Stimulated activated CD8-positive, alpha-beta memory T cell treated with anti-CD3 and anti-CD28 coated beads, Interleukin-7, amount 100 ng/mL, for 24 hours (primary cell): Measurements from ENCODE around the gene HDAC11.

Experiments used
- DNase-seq: peaks from one replicate; pipeline ENCODE4 v3.0.0-alpha.2; 2020; ENCODE audit warnings: low read depth

Gene HDAC11

GRCh38 chr3:13525827-13526625, 45.9 kb downstream of the HDAC11 start:
- DNase-seq, result no peak

GRCh38 chr3:13526626-13526949, 46.5 kb downstream of the HDAC11 start:
- DNase-seq, result no peak

GRCh38 chr3:13528217-13528867, 48.2 kb downstream of the HDAC11 start:
- no peak for DNase-seq

- no peak for DNase-seq
Observed at GRCh38 chr3:13529196-13530112, 49.3 kb downstream of the HDAC11 start.

- DNase-seq, result no peak
Observed at GRCh38 chr3:13530241-13531009, 50.3 kb downstream of the HDAC11 start.

GRCh38 chr3:13532085-13532484, 52.0 kb downstream of the HDAC11 start:
- no peak for DNase-seq

- DNase-seq, result no peak
Observed at GRCh38 chr3:13532631-13533030, 52.5 kb downstream of the HDAC11 start.

- no peak for DNase-seq
Observed at GRCh38 chr3:13533885-13534301, 53.8 kb downstream of the HDAC11 start.

- no peak for DNase-seq
Observed at GRCh38 chr3:13535526-13535875, 55.4 kb downstream of the HDAC11 start.

- no peak for DNase-seq
Observed at GRCh38 chr3:13535905-13536304, 55.8 kb downstream of the HDAC11 start.

- DNase-seq, result no peak
Observed at GRCh38 chr3:13536432-13536831, 56.3 kb downstream of the HDAC11 start.

- DNase-seq, result no peak
Observed at GRCh38 chr3:13536832-13537231, 56.7 kb downstream of the HDAC11 start.

- no peak for DNase-seq
Observed at GRCh38 chr3:13537244-13537908, 57.3 kb downstream of the HDAC11 start.

GRCh38 chr3:13537909-13538296, 57.8 kb downstream of the HDAC11 start:
- no peak for DNase-seq

- DNase-seq, result no peak
Observed at GRCh38 chr3:13538520-13539291, 58.6 kb downstream of the HDAC11 start.

GRCh38 chr3:13539292-13539638, 59.2 kb downstream of the HDAC11 start:
- DNase-seq, result no peak

- DNase-seq, result no peak
Observed at GRCh38 chr3:13539671-13540070, 59.6 kb downstream of the HDAC11 start.

- no peak for DNase-seq
Observed at GRCh38 chr3:13540297-13540995, 60.3 kb downstream of the HDAC11 start.

GRCh38 chr3:13541691-13542090, 61.6 kb downstream of the HDAC11 start:
- DNase-seq, result no peak

GRCh38 chr3:13542142-13542541, 62.0 kb downstream of the HDAC11 start:
- no peak for DNase-seq
